Keratinocyte (primary cell): ENCODE results near the gene FLT3LG. TPM values are rescaled to one million over a fixed set of nuclear protein-coding genes. Genes with fewer than 3 reads are reported as not detected.
"Not testable (repeated sequence)": the region's sequence is repeated elsewhere in the genome, so short reads cannot be mapped to it uniquely, and the experiment has no call there.

Experiments used
- DNase-seq: peaks from one replicate; pipeline ENCODE4 v3.0.0-alpha.2; 2011; ENCODE audit warnings: low read depth, missing footprints, low spot score
- FAIRE-seq: peaks from 2 replicates; lab custom pipeline; 2011; peaks lifted over from hg19 to GRCh38; lab: Jason Lieb, UNC
- H2AFZ ChIP-seq: 2 replicates; pipeline ENCODE4 v1.6.0; 2012; ENCODE audit warnings: low read length, control low read depth, inconsistent platforms; ENCODE audit not compliant: control insufficient read depth
- H3K27ac ChIP-seq: 2 replicates; pipeline ENCODE4 v1.5.1; 2011; ENCODE audit warnings: low read length; ENCODE audit not compliant: control insufficient read depth, insufficient read depth
- H3K27me3 ChIP-seq: 3 replicates; pipeline ENCODE4 v1.6.0; 2011; ENCODE audit warnings: low read length; ENCODE audit not compliant: control insufficient read depth, insufficient read depth; ENCODE audit errors: extremely low read depth
- H3K36me3 ChIP-seq, 2 experiments: 2 replicates in 1 of 2; 3 replicates in 1 of 2; pipeline ENCODE4 v1.5.1; 2011; ENCODE audit warnings: low read length in 2 of 2, mild to moderate bottlenecking in 1 of 2; ENCODE audit not compliant: control insufficient read depth in 2 of 2, insufficient read depth in 2 of 2; ENCODE audit errors: extremely low read depth in 1 of 2
- H3K4me1 ChIP-seq: 3 replicates; pipeline ENCODE4 v1.5.1; 2011; ENCODE audit warnings: low read length; ENCODE audit not compliant: control insufficient read depth, insufficient read depth; ENCODE audit errors: extremely low read depth
- H3K4me2 ChIP-seq: 3 replicates; pipeline ENCODE4 v1.6.0; 2011; ENCODE audit warnings: low read depth, low read length; ENCODE audit not compliant: control insufficient read depth, insufficient read depth; ENCODE audit errors: extremely low read depth
- H3K4me3 ChIP-seq, 3 experiments: fragments of 200-600 bp in 1 of 3; sonication (generic) in 1 of 3; 2 replicates in 2 of 3; 3 replicates in 1 of 3; pipeline ENCODE4 v1.5.1; 2011 to 2016; ENCODE audit warnings: low read length in 3 of 3, mild to moderate bottlenecking in 3 of 3, control low read depth in 2 of 3, inconsistent platforms in 1 of 3, low read depth in 1 of 3, mixed read lengths in 1 of 3, mixed run types in 1 of 3, moderate library complexity in 1 of 3; ENCODE audit not compliant: control insufficient read depth in 2 of 3, insufficient read depth in 2 of 3; ENCODE audit errors: extremely low read depth in 1 of 3
- H3K79me2 ChIP-seq: 2 replicates; pipeline ENCODE4 v1.6.0; 2012; ENCODE audit warnings: low read length; ENCODE audit not compliant: control insufficient read depth, insufficient read depth
- H3K9ac ChIP-seq: 3 replicates; pipeline ENCODE4 v1.6.0; 2011; ENCODE audit warnings: low read length; ENCODE audit not compliant: control insufficient read depth, insufficient read depth; ENCODE audit errors: extremely low read depth
- H3K9me1 ChIP-seq: 3 replicates; pipeline ENCODE4 v1.6.0; 2011; ENCODE audit warnings: low read length; ENCODE audit not compliant: control insufficient read depth, insufficient read depth; ENCODE audit errors: extremely low read depth
- H3K9me3 ChIP-seq: 2 replicates; pipeline ENCODE4 v1.5.1; 2012; ENCODE audit warnings: low read depth, low read length; ENCODE audit not compliant: control insufficient read depth
- H4K20me1 ChIP-seq: 3 replicates; pipeline ENCODE4 v1.6.0; 2011; ENCODE audit warnings: low read length; ENCODE audit not compliant: control insufficient read depth, insufficient read depth; ENCODE audit errors: extremely low read depth
- EZH2 ChIP-seq: IDR thresholded peaks from one replicate; pipeline ENCODE4 v1.6.1; 2012; ENCODE audit warnings: inconsistent platforms, mild to moderate bottlenecking, low read length, moderate library complexity
- dilution Hi-C: fragments of 300-500 bp; cut with MboI; formaldehyde crosslinking; loops from one replicate; pipeline ENCODE4 v1.7.0; 2020; ENCODE audit warnings: low sequenced_read_pairs; ENCODE audit not compliant: extremely low pct_ligation_motif_present
- polyA plus RNA-seq, 5 experiments: library from polyadenylated mRNA; depleted of rRNA in 3 of 5; stranded (reverse) in 3 of 5; stranded (forward) in 1 of 5; unstranded in 1 of 5; fragments of >200 nt; gene quantifications; 1 replicate in 1 of 5; 2 replicates in 3 of 5; 3 replicates in 1 of 5; pipeline versions ENCODE4 v1.2.1 to v1.2.3, GENCODE V29; 2011 to 2012; ENCODE audit warnings: missing spikeins in 2 of 5, low read depth in 1 of 5, low replicate concordance in 1 of 5
- TF ChIP-seq, protein P1 (sequence below), 3 experiments: IDR thresholded peaks in 1 of 3; conservative IDR thresholded peaks in 1 of 3; optimal IDR thresholded peaks in 1 of 3; 2 replicates in 2 of 3; 3 replicates in 1 of 3; pipeline versions ENCODE3 to v1.5.1; 2011; ENCODE audit warnings: low read length in 3 of 3, mild to moderate bottlenecking in 3 of 3, moderate library complexity in 2 of 3, control low read depth in 1 of 3, inconsistent platforms in 1 of 3; ENCODE audit not compliant: insufficient read depth in 2 of 3; ENCODE audit errors: extremely low read depth in 1 of 3

FLT3LG gene
- polyA plus RNA-seq, 1 donor (not counting 4 experiments of a cell fraction or from before 2014, with no cell fraction given) = 0.80 TPM

DNA sequence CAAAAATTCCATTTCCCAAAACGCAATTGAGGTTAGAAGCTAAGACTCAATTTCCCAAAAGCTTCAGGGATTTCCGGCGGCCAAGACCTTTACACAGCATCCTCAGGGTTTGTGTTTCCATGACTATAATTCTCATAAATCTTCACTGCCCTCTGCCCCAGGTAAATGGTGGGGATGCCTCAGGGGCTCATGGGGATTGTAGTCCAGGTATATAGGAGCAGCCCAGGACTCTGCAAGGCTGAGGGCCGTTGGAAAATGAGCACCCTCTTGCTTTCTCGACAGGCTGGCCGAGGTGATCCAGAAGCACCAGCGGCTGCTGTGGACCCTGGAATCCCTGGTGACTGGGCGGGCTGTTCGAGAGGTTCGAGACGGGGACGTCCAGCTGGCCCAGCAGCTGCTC is 14.6 kb upstream of the FLT3LG start:
- no peak for DNase-seq
- Histone ChIP-seq H3K36me3 (peaks cover 4 to 5% of the 10 kb centered on the region in 2 experiments), H3K9me3 (no peaks in the 10 kb centered on the region), H3K9me1 (no peaks in the 10 kb centered on the region), H3K4me3 (no peak overlapping the region), H3K27ac (no peak overlapping the region), H4K20me1 (no peaks in the 10 kb centered on the region), H3K9ac (no peak overlapping the region), H3K4me1 (peaks cover 3% of the 10 kb centered on the region), H3K4me2 (no peak overlapping the region), H2AFZ (no peak overlapping the region), H3K27me3 (no peaks in the 10 kb centered on the region), H3K79me2 (peaks cover 2% of the 10 kb centered on the region)
- TF ChIP-seq, protein P1, sequence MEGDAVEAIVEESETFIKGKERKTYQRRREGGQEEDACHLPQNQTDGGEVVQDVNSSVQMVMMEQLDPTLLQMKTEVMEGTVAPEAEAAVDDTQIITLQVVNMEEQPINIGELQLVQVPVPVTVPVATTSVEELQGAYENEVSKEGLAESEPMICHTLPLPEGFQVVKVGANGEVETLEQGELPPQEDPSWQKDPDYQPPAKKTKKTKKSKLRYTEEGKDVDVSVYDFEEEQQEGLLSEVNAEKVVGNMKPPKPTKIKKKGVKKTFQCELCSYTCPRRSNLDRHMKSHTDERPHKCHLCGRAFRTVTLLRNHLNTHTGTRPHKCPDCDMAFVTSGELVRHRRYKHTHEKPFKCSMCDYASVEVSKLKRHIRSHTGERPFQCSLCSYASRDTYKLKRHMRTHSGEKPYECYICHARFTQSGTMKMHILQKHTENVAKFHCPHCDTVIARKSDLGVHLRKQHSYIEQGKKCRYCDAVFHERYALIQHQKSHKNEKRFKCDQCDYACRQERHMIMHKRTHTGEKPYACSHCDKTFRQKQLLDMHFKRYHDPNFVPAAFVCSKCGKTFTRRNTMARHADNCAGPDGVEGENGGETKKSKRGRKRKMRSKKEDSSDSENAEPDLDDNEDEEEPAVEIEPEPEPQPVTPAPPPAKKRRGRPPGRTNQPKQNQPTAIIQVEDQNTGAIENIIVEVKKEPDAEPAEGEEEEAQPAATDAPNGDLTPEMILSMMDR (optimal IDR thresholded peaks at IDR 0.05 in 1 of 3, IDR thresholded peaks at IDR 0.05 in 1 of 3, conservative IDR thresholded peaks at IDR 0.05 in 1 of 3; ENCODE audit: extremely low read depth in 1 of 3, insufficient read depth in 2 of 3, low read length in 3 of 3) = no peak
- TF ChIP-seq EZH2 = no peak
- FAIRE-seq = no peak
- dilution Hi-C loops = no loop called here

DNA sequence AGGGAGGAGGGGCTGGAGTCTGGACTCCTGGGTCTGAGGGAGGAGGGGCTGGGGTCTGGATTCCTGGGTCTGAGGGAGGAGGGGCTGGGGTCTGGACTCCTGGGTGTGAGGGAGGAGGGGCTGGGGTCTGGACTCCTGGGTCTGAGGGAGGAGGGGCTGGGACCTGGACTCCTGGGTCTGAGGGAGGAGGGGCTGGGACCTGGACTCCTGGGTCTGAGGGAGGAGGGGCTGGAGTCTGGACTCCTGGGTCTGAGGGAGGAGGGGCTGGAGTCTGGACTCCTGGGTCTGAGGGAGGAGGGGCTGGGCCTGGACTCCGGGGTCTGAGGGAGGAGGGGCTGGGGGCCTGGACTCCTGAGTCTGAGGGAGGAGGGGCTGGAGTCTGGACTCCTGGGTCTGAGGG is 12.9 kb upstream of the FLT3LG start:
- H3K27ac ChIP-seq, H3K4me2 ChIP-seq, H2AFZ ChIP-seq, H3K36me3 ChIP-seq, H3K27me3 ChIP-seq, H4K20me1 ChIP-seq, dilution Hi-C loops, DNase-seq, H3K4me1 ChIP-seq, H3K9me3 ChIP-seq, FAIRE-seq, H3K9ac ChIP-seq, H3K4me3 ChIP-seq, H3K9me1 ChIP-seq, H3K79me2 ChIP-seq: not testable (repeated sequence)

DNA sequence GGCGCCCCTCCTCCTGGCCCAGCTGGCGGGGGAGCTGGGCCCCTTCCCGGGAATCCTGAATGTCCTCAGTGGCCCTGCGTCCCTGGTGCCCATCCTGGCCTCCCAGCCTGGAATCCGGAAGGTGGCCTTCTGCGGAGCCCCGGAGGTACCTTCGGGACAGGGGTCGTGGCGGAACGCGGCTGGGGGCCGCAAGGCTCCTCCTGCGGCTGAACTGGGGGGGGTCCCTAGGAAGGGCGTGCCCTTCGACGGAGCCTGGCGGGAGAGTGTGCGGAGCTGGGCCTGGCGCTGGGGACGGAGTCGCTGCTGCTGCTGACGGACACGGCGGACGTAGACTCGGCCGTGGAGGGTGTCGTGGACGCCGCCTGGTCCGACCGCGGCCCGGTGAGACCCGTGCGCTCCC is 12.4 kb upstream of the FLT3LG start:
- Histone ChIP-seq H3K4me2 (no peak overlapping the region), H3K36me3 (peaks cover 5 to 6% of the 10 kb centered on the region in 2 experiments), H3K4me1 (no peaks in the 10 kb centered on the region), H3K9me1 (no peaks in the 10 kb centered on the region), H2AFZ (no peak overlapping the region), H3K79me2 (no peaks in the 10 kb centered on the region), H3K9me3 (no peaks in the 10 kb centered on the region), H3K4me3 (no peak overlapping the region), H3K27ac (no peak overlapping the region), H3K9ac (no peak overlapping the region), H4K20me1 (no peaks in the 10 kb centered on the region), H3K27me3 (no peaks in the 10 kb centered on the region)
- no peak for FAIRE-seq
- dilution Hi-C loops = no loop called here
- DNase-seq = no peak
- TF ChIP-seq EZH2 = no peak
- TF ChIP-seq, protein P1 (optimal IDR thresholded peaks at IDR 0.05 in 1 of 3, IDR thresholded peaks at IDR 0.05 in 1 of 3, conservative IDR thresholded peaks at IDR 0.05 in 1 of 3; ENCODE audit: extremely low read depth in 1 of 3, insufficient read depth in 2 of 3, low read length in 3 of 3) = no peak
